K562 (cell line): ENCODE results near the gene PBX2. TPM values are rescaled to one million over a fixed set of nuclear protein-coding genes. Genes with fewer than 3 reads are reported as not detected.

Experiments used
- MGA ChIP-seq: fragments of 450-650 bp; IDR thresholded peaks from 2 replicates; pipeline ENCODE4 v1.6.1; 2016; ENCODE audit warnings: mild to moderate bottlenecking, moderate library complexity
- NFXL1 ChIP-seq: fragments of 450-650 bp; formaldehyde crosslinking; IDR thresholded peaks from 2 replicates; pipeline ENCODE4 v1.4.0; 2021; ENCODE audit warnings: mild to moderate bottlenecking
- NR4A1 ChIP-seq, 2 experiments: fragments of 250-450 bp in 1 of 2; fragments of 450-650 bp in 1 of 2; sonication (Bioruptor Pico) in 1 of 2; IDR thresholded peaks; 2 replicates each; pipeline versions ENCODE4 v1.4.0 to v1.6.1; 2016 to 2020; ENCODE audit warnings: mild to moderate bottlenecking in 2 of 2, missing compliant biosample characterization in 1 of 2, missing genetic modification characterization in 1 of 2, moderate library complexity in 1 of 2
- TCF3 ChIP-seq: sonication (generic); formaldehyde crosslinking; IDR thresholded peaks from 2 replicates; pipeline ENCODE4 v1.4.0; 2020; ENCODE audit warnings: mild to moderate bottlenecking, missing genetic modification reagents
- UBTF ChIP-seq, 2 experiments: IDR thresholded peaks; 2 replicates each; pipeline ENCODE4 v1.6.1; 2012; ENCODE audit warnings: improper control_type of control experiment in 2 of 2, low read depth in 2 of 2, low read length in 2 of 2, borderline replicate concordance in 1 of 2
- ZFP36 ChIP-seq: fragments of 150-350 bp; IDR thresholded peaks from 2 replicates; pipeline ENCODE4 v1.6.1; 2018; ENCODE audit warnings: low read length, low read depth; ENCODE audit not compliant: partially characterized antibody
- ZNF583 ChIP-seq: fragments of 250-450 bp; sonication (Bioruptor Pico); IDR thresholded peaks from 2 replicates; pipeline ENCODE4 v1.4.0; 2020
- ZNF592 ChIP-seq: fragments of 450-650 bp; IDR thresholded peaks from 2 replicates; pipeline ENCODE4 v1.6.1; 2017; ENCODE audit warnings: antibody characterized with exemption, mild to moderate bottlenecking
- polyA plus RNA-seq, 8 experiments: library from polyadenylated mRNA; depleted of rRNA in 4 of 8; stranded (reverse) in 5 of 8; unstranded in 3 of 8; fragments of >200 nt; fragmentation: Nextera tagmentation in 2 of 8; fragmentation: Illumina TruSeq in 1 of 8; extraction: Ambion mirVana in 2 of 8; extraction: Trizol in 1 of 8; gene quantifications; 2 replicates each; pipeline versions ENCODE4 v1.2.1 to v1.2.3, GENCODE V29; 2011 to 2014; ENCODE audit warnings: inconsistent platforms in 1 of 8, missing spikeins in 1 of 8
- total RNA-seq, 7 experiments: library from RNA; depleted of rRNA in 6 of 7; stranded (reverse); fragments of >200 nt in 6 of 7; fragmentation: Illumina TruSeq in 2 of 7; extraction: Trizol in 2 of 7; gene quantifications; 2 replicates each; pipeline versions ENCODE4 v1.2.1 to v1.2.3, GENCODE V29; 2011 to 2021; ENCODE audit warnings: low replicate concordance in 1 of 7

PBX2 gene
- total and polyA plus RNA-seq, 9 of the 15 experiments (the other 6 are each of a cell fraction or from before 2014, with no cell fraction given), result 1.9 to 134 (median 62.5) TPM

GRCh38 chr6:32216285-32216684 lies 26.3 kb upstream of the PBX2 start (continued):
- TF ChIP-seq MGA (peak; percentile 26; the same call in 1 of the 2 replicates), NR4A1 (CRISPR knock-in tag; IDR thresholded peaks at IDR 0.05) (no peak), NR4A1 (tag; IDR thresholded peaks at IDR 0.05) (peak; percentile 85), TCF3 (CRISPR knock-in tag) (peak; percentile 26; the same call in 1 of the 2 replicates), ZNF583 (CRISPR knock-in tag) (peak; percentile 51; the same call in 1 of the 2 replicates), NFXL1 (CRISPR knock-in tag) (no peak), ZNF592 (peak; percentile 83; the same call in 1 of the 2 replicates), ZFP36 (no peak), UBTF (IDR thresholded peaks at IDR 0.05; ENCODE audit: borderline replicate concordance in 1 of 2, low read depth in 2 of 2, low read length in 2 of 2) (no peak)
